ENCODE results near the gene B3GLCT. TPM values are rescaled to one million over a fixed set of nuclear protein-coding genes. Genes with fewer than 3 reads are reported as not detected.

The B3GLCT gene
- total RNA-seq, 1 donor, result 18.8 TPM

DNA sequence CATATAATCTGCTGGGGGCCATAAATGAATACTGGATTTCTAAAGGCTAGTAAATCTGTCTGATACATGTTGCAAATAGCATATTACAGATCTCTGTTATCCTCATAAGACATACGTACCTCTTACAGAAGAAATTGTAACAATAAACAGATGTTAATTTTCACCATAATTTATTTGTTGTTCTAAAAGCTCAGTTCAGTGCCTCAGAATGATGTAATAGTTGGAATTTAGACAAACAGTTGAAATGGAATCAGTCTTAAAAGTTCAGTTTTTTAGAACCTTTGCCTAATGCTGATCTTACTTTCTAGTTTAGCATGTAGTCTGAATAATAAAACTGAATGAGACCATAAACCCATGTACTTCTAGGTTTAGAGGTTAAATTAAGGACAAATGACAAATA, 43.1 kb downstream of the B3GLCT start:
- no peak overlapping the region for H3K4me2 ChIP-seq (ENCODE audit: insufficient read depth, low read length)
- no peaks in the 10 kb centered on the region for H3K36me3 ChIP-seq (ENCODE audit: insufficient read depth, low read length)
- H3K9me3 ChIP-seq (ENCODE audit: low read depth, low read length), result no peaks in the 10 kb centered on the region
- no peak for DNase-seq (ENCODE audit: insufficient read length, low spot score, missing footprints)
- no peak overlapping the region for H3K4me3 ChIP-seq (ENCODE audit: insufficient read depth, low read length)
- no peak overlapping the region for H2AFZ ChIP-seq (ENCODE audit: low read length)
- no peaks in the 10 kb centered on the region for H4K20me1 ChIP-seq (ENCODE audit: insufficient read depth, low read length)
- no peaks in the 10 kb centered on the region for H3K27me3 ChIP-seq (ENCODE audit: insufficient read depth, low read length)
- H3K79me2 ChIP-seq (ENCODE audit: insufficient read depth, low read length), result no peaks in the 10 kb centered on the region
- TF ChIP-seq CTCF (IDR thresholded peaks at IDR 0.05; ENCODE audit: extremely low read depth, low read depth, low read length), result no peak
- H3K27ac ChIP-seq (ENCODE audit: low read depth, low read length), result no peak overlapping the region
- no peaks in the 10 kb centered on the region for H3K4me1 ChIP-seq (ENCODE audit: insufficient read depth, low read length)

GRCh38 chr13:31245598-31246373, 46.0 kb downstream of the B3GLCT start:
- no peak overlapping the region for H3K27ac ChIP-seq (ENCODE audit: low read depth, low read length)
- no peak overlapping the region for H3K4me3 ChIP-seq (ENCODE audit: insufficient read depth, low read length)
- no peaks in the 10 kb centered on the region for H3K36me3 ChIP-seq (ENCODE audit: insufficient read depth, low read length)
- no peaks in the 10 kb centered on the region for H3K27me3 ChIP-seq (ENCODE audit: insufficient read depth, low read length)
- no peak for DNase-seq (ENCODE audit: insufficient read length, low spot score, missing footprints)
- no peak overlapping the region for H3K4me2 ChIP-seq (ENCODE audit: insufficient read depth, low read length)
- H4K20me1 ChIP-seq (ENCODE audit: insufficient read depth, low read length), result no peaks in the 10 kb centered on the region
- no peak overlapping the region for H2AFZ ChIP-seq (ENCODE audit: low read length)
- no peak for TF ChIP-seq CTCF (IDR thresholded peaks at IDR 0.05; ENCODE audit: extremely low read depth, low read depth, low read length)
- no peaks in the 10 kb centered on the region for H3K4me1 ChIP-seq (ENCODE audit: insufficient read depth, low read length)
- H3K79me2 ChIP-seq (ENCODE audit: insufficient read depth, low read length), result no peaks in the 10 kb centered on the region
- H3K9me3 ChIP-seq (ENCODE audit: low read depth, low read length), result no peaks in the 10 kb centered on the region

GRCh38 chr13:31246918-31247317, 47.1 kb downstream of the B3GLCT start:
- no peak for DNase-seq (ENCODE audit: insufficient read length, low spot score, missing footprints)
- H3K27me3 ChIP-seq (ENCODE audit: insufficient read depth, low read length), result no peaks in the 10 kb centered on the region
- no peaks in the 10 kb centered on the region for H4K20me1 ChIP-seq (ENCODE audit: insufficient read depth, low read length)
- no peaks in the 10 kb centered on the region for H3K4me1 ChIP-seq (ENCODE audit: insufficient read depth, low read length)
- no peaks in the 10 kb centered on the region for H3K36me3 ChIP-seq (ENCODE audit: insufficient read depth, low read length)
- no peak overlapping the region for H3K4me3 ChIP-seq (ENCODE audit: insufficient read depth, low read length)
- H3K4me2 ChIP-seq (ENCODE audit: insufficient read depth, low read length), result no peak overlapping the region
- H2AFZ ChIP-seq (ENCODE audit: low read length), result no peak overlapping the region
- no peak for TF ChIP-seq CTCF (IDR thresholded peaks at IDR 0.05; ENCODE audit: extremely low read depth, low read depth, low read length)
- H3K79me2 ChIP-seq (ENCODE audit: insufficient read depth, low read length), result no peaks in the 10 kb centered on the region
- H3K27ac ChIP-seq (ENCODE audit: low read depth, low read length), result no peak overlapping the region
- no peaks in the 10 kb centered on the region for H3K9me3 ChIP-seq (ENCODE audit: low read depth, low read length)

- Histone ChIP-seq H4K20me1 (ENCODE audit: insufficient read depth, low read length) (no peaks in the 10 kb centered on the region), H3K27ac (ENCODE audit: low read depth, low read length) (no peak overlapping the region), H2AFZ (ENCODE audit: low read length) (no peak overlapping the region), H3K27me3 (ENCODE audit: insufficient read depth, low read length) (no peaks in the 10 kb centered on the region), H3K4me1 (ENCODE audit: insufficient read depth, low read length) (no peaks in the 10 kb centered on the region), H3K4me3 (ENCODE audit: insufficient read depth, low read length) (no peak overlapping the region), H3K9me3 (ENCODE audit: low read depth, low read length) (no peaks in the 10 kb centered on the region), H3K4me2 (ENCODE audit: insufficient read depth, low read length) (no peak overlapping the region), H3K36me3 (ENCODE audit: insufficient read depth, low read length) (no peaks in the 10 kb centered on the region), H3K79me2 (ENCODE audit: insufficient read depth, low read length) (no peaks in the 10 kb centered on the region)
- TF ChIP-seq CTCF (IDR thresholded peaks at IDR 0.05; ENCODE audit: extremely low read depth, low read depth, low read length), result no peak
- no peak for DNase-seq (ENCODE audit: insufficient read length, low spot score, missing footprints)
These were observed 48.6 kb downstream of the B3GLCT start for GRCh38 chr13:31248361-31248760.
